HG02763 (cell line): Measurements from ENCODE around the gene SSTR3.

Experiments
- ATAC-seq: cut with Tn5 transposase; IDR thresholded peaks from one replicate; pipeline ENCODE4 v1.9.1; 2021; ENCODE audit warnings: mild to moderate bottlenecking, moderate library complexity; ENCODE audit not compliant: unreplicated experiment

Gene SSTR3

DNA sequence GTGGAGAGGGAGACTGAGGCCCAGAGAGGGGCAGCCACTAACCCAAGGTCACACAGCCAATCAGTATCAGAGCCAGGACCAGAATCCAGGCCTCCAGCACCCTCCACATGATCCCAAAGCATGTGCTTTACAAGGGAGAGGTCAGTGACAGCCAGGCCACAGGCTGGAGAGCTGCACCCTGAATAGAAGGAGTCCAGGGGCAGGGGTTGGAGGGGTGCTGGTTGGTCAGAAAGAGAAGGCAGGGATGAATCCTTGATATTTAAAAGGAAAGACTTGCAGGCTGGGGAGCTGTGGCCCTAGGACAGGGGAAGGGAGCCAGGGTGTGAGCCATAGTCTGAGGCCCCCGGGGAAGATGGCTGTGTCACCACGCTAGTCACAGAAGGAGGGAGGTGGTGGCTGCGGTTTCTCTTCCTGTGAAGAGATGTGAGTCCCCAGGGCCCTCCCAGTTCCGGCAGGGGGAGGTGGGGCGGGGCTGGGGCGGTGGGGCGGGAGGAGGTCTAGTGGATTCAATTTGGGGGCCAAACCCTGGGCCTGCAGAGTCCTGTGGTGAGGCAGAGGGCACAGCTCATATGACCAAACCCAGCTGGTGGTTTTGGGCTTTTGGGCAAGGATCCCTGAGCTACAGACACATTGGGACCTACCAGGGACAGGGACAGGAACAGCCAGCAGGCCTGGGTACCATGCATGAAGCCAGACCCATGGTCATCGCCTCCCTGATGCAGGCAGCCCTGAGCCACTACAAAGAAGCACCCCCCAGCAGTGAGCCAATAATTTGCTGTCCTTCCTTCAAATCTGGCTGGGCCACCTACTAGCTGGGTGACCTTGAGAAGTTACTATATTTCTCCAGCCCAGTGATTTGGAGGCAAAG is 17.8 kb upstream of the SSTR3 start:
- peak; percentile 55 for ATAC-seq

- ATAC-seq = no peak
These were observed 16.9 kb upstream of the SSTR3 start for GRCh38 chr22:37229012-37229804.

DNA sequence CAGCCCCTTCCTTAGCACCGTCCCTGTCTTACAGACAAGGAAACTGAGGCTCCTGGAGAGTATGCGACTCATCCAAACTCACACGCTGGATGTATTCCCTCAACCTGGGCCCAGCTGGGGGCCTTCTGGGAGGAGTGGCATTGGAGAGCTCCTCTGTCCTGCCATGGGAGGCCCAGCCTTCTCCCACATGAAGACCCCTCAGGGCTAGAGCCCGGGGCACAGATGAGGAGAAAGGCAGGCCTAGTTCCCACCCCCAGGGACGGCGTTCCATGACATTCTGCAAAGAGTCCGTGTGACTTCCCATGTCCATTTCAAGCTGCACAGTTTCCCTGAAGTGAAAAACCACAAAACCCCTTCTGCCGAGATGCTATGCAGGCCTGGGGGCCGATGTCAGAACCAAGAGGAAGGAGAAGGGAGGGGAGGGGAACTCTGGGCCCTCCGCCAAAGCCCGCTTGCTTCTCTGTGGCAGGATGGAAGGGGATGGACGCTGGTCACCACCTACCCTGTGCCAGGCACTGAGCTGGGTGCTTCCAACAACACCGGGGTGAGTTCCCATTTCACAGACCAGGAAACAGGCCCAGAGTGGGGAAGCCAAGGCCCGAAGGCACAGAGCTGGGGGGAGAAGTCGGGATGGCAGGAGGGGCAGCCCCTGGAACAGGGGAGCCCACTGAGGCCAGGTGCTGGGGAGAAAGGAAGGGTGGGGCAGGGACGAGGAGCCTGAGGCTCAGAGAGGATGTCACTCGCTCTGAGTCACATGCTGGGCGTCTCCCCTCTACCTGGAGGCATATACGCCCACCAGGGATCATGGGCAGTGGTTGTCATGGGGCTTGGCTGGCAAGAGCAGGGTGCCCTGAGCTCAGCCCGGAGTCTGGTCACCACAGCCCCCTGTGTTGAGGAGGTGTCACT is 16.1 kb upstream of the SSTR3 start:
- no peak for ATAC-seq

DNA sequence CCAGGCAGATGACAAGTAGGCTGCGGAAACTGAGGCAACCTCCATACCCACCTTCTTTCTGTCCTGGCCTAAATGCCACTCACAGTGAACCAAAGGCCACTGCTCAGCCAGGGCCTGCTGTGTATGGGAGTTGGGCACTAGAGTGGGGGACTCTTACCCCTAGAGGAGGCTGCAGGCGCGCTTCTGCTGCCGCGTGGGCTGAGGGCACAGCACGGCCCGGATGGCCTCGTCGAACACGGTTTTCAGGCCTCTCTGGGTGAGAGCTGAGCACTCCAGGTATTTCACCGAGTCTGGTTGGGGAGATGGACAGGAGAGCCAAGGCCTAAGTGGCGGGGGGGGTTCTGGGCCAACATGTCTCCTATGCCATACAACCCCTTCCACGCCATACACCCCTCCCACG is 14.2 kb upstream of the SSTR3 start:
- ATAC-seq = no peak

DNA sequence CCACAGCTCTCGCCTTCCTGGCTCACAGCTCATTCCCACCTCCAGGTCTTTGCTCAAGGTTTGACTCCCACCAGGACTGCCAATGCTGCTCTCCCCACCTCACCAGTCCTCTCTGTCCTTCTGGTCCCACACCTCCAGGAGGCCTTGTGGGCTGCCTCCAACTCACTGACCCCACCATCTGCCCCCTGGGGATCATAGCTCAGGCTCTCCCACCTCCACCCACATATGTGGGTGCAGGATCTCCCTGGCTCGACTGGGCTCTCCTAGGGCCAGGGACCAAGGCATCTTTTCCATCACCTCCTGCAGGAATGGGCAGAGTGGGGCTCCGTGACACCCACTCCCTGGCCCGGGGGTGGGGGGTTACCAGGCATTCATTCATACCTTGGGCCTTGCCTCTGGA is 13.8 kb upstream of the SSTR3 start:
- no peak for ATAC-seq

DNA sequence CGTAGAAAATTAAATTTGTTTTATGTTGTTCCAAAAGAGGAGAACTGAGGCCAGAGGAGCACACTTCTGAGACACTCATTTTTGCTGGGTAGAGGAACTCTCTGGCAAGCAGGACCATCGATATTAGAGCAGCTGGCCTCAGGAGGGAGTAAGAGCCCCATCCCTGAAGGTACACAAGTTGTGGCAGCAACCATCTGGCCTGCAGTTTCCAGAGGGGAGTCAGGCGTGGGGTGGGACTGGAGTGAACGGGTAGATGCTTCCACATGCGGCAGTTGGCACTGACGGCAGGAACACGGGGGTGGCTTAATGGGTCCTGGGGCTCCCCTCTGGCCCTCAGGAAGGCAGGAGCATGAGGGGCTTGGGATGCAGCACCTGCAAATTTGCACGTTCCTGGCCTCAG is 13.2 kb upstream of the SSTR3 start:
- no peak for ATAC-seq

- ATAC-seq = no peak
These were observed 12.6 kb upstream of the SSTR3 start for GRCh38 chr22:37224757-37225420.

- ATAC-seq = no peak
These were observed 11.8 kb upstream of the SSTR3 start for GRCh38 chr22:37223965-37224551.

- no peak for ATAC-seq
These were observed 10.2 kb upstream of the SSTR3 start for GRCh38 chr22:37222440-37222971.

GRCh38 chr22:37221424-37222333 is 9.4 kb upstream of the SSTR3 start:
- no peak for ATAC-seq

- no peak for ATAC-seq
These were observed 8.3 kb upstream of the SSTR3 start for GRCh38 chr22:37220543-37220981.

DNA sequence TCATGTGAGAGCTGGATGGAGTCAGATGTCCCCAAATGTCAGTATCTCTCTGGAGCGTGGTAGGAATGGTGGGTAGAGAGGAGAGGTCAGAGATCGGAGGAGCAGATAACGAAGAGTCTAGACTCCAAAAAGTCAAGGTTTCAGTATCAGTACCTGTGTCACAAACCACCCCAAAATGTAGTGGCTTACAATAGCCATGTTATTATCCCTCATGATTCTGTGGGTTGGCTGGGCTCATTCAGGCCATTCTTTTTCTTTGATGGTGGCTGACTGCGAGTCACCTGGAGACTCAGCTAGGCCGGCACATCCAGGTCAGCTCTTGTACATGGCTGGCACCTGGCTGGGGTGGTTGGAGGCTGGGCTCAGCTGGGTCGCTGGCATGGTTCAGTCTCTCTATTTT is 7.3 kb upstream of the SSTR3 start:
- ATAC-seq = no peak

- ATAC-seq = peak; percentile 86
These were observed 6.6 kb upstream of the SSTR3 start for GRCh38 chr22:37218771-37219411.

- no peak for ATAC-seq
These were observed 6.1 kb upstream of the SSTR3 start for GRCh38 chr22:37218399-37218770.

- no peak for ATAC-seq
These were observed 3.6 kb upstream of the SSTR3 start for GRCh38 chr22:37215890-37216289.

GRCh38 chr22:37214731-37215030 is 2.4 kb upstream of the SSTR3 start:
- no peak for ATAC-seq

DNA sequence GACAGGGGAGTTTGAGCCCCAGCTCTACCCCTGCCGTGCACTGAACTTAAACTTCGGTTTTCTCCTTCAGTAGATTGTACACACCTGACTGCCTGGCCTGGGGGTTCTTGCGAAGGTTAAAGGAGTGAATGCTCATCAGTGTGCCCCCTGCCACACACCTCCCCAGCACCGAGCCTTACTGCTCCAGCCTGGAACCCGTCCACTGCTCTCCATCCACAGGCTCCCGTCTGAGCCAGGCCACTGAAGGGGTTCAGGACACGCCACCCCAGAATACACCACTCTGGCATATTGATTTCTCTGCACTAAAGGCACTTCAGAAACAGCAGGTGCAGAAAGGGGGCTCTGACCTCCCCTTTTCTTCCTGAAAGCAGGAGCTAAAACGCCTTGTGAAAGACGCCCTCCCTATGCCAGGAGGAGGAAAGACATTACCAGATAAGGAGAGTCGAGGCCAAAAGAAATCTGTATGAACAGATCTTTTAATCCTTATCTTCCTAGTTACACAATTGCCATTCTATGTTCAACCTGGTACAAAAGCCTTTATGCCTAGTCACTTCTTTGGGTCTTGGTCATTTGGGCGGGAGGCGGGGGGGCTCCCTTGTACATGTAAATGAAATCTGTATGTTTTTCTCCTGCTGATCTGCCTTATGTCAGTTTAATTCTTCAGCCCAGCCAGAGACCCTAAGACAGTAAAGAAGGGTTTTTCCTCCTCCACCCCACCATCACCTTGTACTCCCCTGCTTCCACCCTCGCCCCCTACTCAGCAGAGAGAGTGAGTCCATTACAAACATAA is 1.9 kb upstream of the SSTR3 start:
- no peak for ATAC-seq
